ENCODE data around the gene RFXAP. TPM values are rescaled to one million over a fixed set of nuclear protein-coding genes. Genes with fewer than 3 reads are reported as not detected.
A peak's percentile ranks its signal among the peaks of the same experiment; 100 is the strongest.

RFXAP gene
- total RNA-seq, result 1.0 and 1.8 TPM in 2 replicates
- 4.2 and 4.6 TPM in 2 replicates for polyA plus RNA-seq
- polyA plus RNA-seq (2012), result 3.9 and 4.4 TPM in 2 replicates
- polyA minus RNA-seq (ENCODE audit: low replicate concordance), result 0.67 TPM in 1 of 2 replicates, not detected in the other

DNA sequence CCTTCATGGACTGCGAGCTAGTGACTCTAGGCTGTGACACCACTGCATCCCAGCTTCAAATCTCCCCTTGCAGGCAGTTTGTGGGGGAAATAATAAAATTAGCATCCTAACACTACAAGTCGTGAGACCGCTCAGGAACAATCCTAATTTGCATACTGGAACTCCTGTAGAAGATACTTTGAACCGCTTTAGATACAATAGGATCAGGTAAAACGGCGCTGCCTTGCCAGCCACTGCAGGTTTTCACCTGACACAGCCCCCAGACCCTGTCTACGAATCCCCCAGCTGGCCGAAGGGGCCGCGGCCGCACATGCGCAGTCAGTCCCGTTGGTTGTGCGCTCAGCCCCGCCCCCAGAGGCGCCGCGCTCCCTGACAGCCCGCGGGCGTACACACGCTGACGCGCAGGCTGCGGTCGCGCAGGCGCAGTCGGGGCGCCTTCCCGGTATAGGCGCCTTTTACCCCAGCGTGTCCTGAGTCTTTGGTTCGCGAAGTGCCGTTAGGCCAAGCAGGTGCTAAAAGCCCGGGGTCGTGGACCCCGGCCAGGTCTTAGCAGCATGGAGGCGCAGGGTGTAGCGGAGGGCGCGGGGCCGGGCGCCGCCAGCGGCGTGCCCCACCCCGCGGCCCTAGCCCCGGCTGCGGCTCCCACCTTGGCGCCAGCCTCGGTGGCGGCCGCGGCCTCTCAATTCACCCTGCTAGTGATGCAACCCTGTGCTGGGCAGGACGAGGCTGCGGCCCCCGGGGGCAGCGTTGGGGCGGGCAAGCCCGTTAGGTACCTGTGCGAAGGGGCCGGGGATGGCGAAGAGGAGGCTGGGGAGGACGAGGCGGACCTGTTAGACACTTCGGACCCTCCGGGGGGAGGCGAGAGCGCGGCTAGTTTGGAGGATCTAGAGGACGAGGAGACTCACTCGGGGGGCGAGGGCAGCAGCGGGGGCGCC, at the start of gene RFXAP:
TSS of gene RFXAP (plus strand) at position 419 of the 935 bp plus-strand sequence. CDS start at position 555, 136 bp downstream.
- peak within 1 kb of the TSS; percentile 73 for H3K9ac ChIP-seq (ENCODE audit: insufficient read depth, low read length)
- no peaks in the 10 kb centered on the region for H4K20me1 ChIP-seq (ENCODE audit: control insufficient read depth, extremely low read depth, insufficient read depth, low read length)
- no peak for TF ChIP-seq CTCF (conservative IDR thresholded peaks at IDR 0.05 in 1 of 2, IDR thresholded peaks at IDR 0.05 in 1 of 2; ENCODE audit: low read depth in 1 of 2, low read length in 2 of 2)
- no peak for TF ChIP-seq EZH2 (IDR thresholded peaks at IDR 0.05; ENCODE audit: low read length, missing control alignments)
- peak within 1 kb of the TSS; percentile 45 to 88 (median 77) for H3K4me3 ChIP-seq (replicated peaks in 1 of 4; ENCODE audit: control extremely low read depth in 1 of 4, insufficient read depth in 1 of 4, low read depth in 3 of 4, low read length in 4 of 4)
- no peaks in the 10 kb centered on the region for H3K27me3 ChIP-seq (ENCODE audit: control insufficient read depth, insufficient read depth, low read length)
- peak within 1 kb of the TSS; percentile 60 for H2AFZ ChIP-seq (ENCODE audit: low read length)
- H3K36me3 ChIP-seq (ENCODE audit: control insufficient read depth, insufficient read depth, low read length), result no peaks in the 10 kb centered on the region
- H3K9me3 ChIP-seq (ENCODE audit: control insufficient read depth, insufficient read depth, low read depth, low read length), result no peaks in the 10 kb centered on the region
- H3K4me1 ChIP-seq (ENCODE audit: control insufficient read depth, extremely low read depth, insufficient read depth, low read length), result peaks cover 3% of the 10 kb centered on the region
- peaks cover 22% of the 10 kb centered on the region for H3K79me2 ChIP-seq (ENCODE audit: control insufficient read depth, insufficient read depth, low read length)
- DNase-seq (ENCODE audit: low read depth in 2 of 2), result peak; percentile 73 to 83
- peak within 1 kb of the TSS; percentile 54 for H3K27ac ChIP-seq (ENCODE audit: insufficient read depth, low read length)
- peak within 1 kb of the TSS; percentile 97 for H3K4me2 ChIP-seq (ENCODE audit: extremely low read depth, insufficient read depth, low read length)

DNA sequence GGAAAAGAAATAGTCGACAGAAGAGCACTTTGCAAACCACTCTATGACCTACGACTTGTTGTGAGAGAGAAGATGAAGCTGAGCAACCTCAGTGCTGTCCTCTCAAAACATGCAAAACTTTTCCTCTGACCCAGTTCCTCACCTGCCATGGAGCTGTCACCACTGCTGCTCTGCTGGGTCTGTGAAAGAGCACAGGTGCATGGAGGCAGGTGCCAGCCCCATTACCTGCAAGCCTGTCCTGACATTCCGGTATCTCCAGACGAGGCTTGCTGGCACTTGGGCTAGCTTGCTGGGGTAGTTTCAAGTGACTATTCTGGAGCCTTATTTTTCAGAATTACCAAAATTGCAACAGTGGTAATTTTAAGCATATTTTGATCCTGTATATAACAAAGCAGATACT, 49.5 kb upstream of the RFXAP start:
- TF ChIP-seq EZH2 (IDR thresholded peaks at IDR 0.05; ENCODE audit: low read length, missing control alignments), result no peak
- TF ChIP-seq CTCF (conservative IDR thresholded peaks at IDR 0.05 in 1 of 2, IDR thresholded peaks at IDR 0.05 in 1 of 2; ENCODE audit: low read depth in 1 of 2, low read length in 2 of 2), result no peak
- Histone ChIP-seq H4K20me1 (ENCODE audit: control insufficient read depth, extremely low read depth, insufficient read depth, low read length) (no peaks in the 10 kb centered on the region), H3K4me1 (ENCODE audit: control insufficient read depth, extremely low read depth, insufficient read depth, low read length) (no peaks in the 10 kb centered on the region), H3K9ac (ENCODE audit: insufficient read depth, low read length) (no peak overlapping the region), H3K27me3 (ENCODE audit: control insufficient read depth, insufficient read depth, low read length) (no peaks in the 10 kb centered on the region), H2AFZ (ENCODE audit: low read length) (no peak overlapping the region), H3K27ac (ENCODE audit: insufficient read depth, low read length) (no peak overlapping the region), H3K4me3 (replicated peaks in 1 of 4; ENCODE audit: control extremely low read depth in 1 of 4, insufficient read depth in 1 of 4, low read depth in 3 of 4, low read length in 4 of 4) (no peak overlapping the region), H3K36me3 (ENCODE audit: control insufficient read depth, insufficient read depth, low read length) (no peaks in the 10 kb centered on the region), H3K79me2 (ENCODE audit: control insufficient read depth, insufficient read depth, low read length) (no peaks in the 10 kb centered on the region), H3K4me2 (ENCODE audit: extremely low read depth, insufficient read depth, low read length) (no peak overlapping the region), H3K9me3 (ENCODE audit: control insufficient read depth, insufficient read depth, low read depth, low read length) (no peaks in the 10 kb centered on the region)
- no peak for DNase-seq (ENCODE audit: low read depth in 2 of 2)

DNA sequence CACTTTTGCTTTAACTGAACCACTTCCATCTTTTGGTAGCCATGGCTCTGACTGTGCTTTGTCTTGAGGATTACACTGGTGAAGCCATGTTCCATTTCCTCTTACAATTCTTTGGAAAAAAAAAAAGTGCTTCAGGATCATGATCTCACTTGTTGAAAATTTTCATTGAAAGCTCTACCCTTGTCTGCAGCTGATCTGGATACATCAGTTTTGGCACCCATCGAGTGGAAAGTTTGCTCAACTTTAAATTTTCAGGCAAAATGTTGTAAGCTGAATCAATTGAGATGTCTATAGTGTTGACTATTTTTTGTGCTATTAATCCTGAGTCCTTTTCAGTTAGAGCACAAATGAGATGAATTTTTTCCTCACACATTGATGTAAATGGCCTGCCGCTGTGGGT, 48.3 kb upstream of the RFXAP start:
- Histone ChIP-seq H3K4me2 (ENCODE audit: extremely low read depth, insufficient read depth, low read length) (no peak overlapping the region), H4K20me1 (ENCODE audit: control insufficient read depth, extremely low read depth, insufficient read depth, low read length) (no peaks in the 10 kb centered on the region), H3K4me1 (ENCODE audit: control insufficient read depth, extremely low read depth, insufficient read depth, low read length) (no peaks in the 10 kb centered on the region), H3K27ac (ENCODE audit: insufficient read depth, low read length) (no peak overlapping the region), H3K4me3 (replicated peaks in 1 of 4; ENCODE audit: control extremely low read depth in 1 of 4, insufficient read depth in 1 of 4, low read depth in 3 of 4, low read length in 4 of 4) (no peak overlapping the region), H3K9me3 (ENCODE audit: control insufficient read depth, insufficient read depth, low read depth, low read length) (no peaks in the 10 kb centered on the region), H3K36me3 (ENCODE audit: control insufficient read depth, insufficient read depth, low read length) (no peaks in the 10 kb centered on the region), H3K9ac (ENCODE audit: insufficient read depth, low read length) (no peak overlapping the region), H2AFZ (ENCODE audit: low read length) (no peak overlapping the region), H3K79me2 (ENCODE audit: control insufficient read depth, insufficient read depth, low read length) (no peaks in the 10 kb centered on the region), H3K27me3 (ENCODE audit: control insufficient read depth, insufficient read depth, low read length) (no peaks in the 10 kb centered on the region)
- no peak for TF ChIP-seq EZH2 (IDR thresholded peaks at IDR 0.05; ENCODE audit: low read length, missing control alignments)
- no peak for TF ChIP-seq CTCF (conservative IDR thresholded peaks at IDR 0.05 in 1 of 2, IDR thresholded peaks at IDR 0.05 in 1 of 2; ENCODE audit: low read depth in 1 of 2, low read length in 2 of 2)
- DNase-seq (ENCODE audit: low read depth in 2 of 2), result peak in 1 of 2 donors; percentile 33
